SK-N-MC (cell line): ENCODE results near the gene FAM83E.

ENCODE experiments used
- DNase-seq: peaks from one replicate; pipeline ENCODE4 v3.0.0-alpha.2; 2011; ENCODE audit warnings: low read depth, low spot score
- H3K27ac ChIP-seq: fragments of 200-600 bp; sonication (generic); 2 replicates; pipeline ENCODE4 v1.5.1; 2016; ENCODE audit warnings: mixed run types
- H3K36me3 ChIP-seq: fragments of 200-600 bp; sonication (generic); 2 replicates; pipeline ENCODE4 v1.6.1; 2017; ENCODE audit warnings: antibody characterized with exemption, low read length, mixed read lengths; ENCODE audit not compliant: insufficient read depth
- H3K4me3 ChIP-seq: fragments of 200-600 bp; sonication (generic); 2 replicates; pipeline ENCODE4 v1.5.1; 2016
- H3K9ac ChIP-seq: fragments of 200-600 bp; sonication (generic); 2 replicates; pipeline ENCODE4 v1.8.0; 2017; ENCODE audit warnings: mixed run types, mixed read lengths; ENCODE audit not compliant: insufficient read length
- H3K9me3 ChIP-seq: fragments of 200-600 bp; sonication (generic); 2 replicates; pipeline ENCODE4 v1.6.1; 2017; ENCODE audit warnings: low read depth, mild to moderate bottlenecking, antibody characterized with exemption, low read length, moderate library complexity, mixed read lengths
- EZH2 ChIP-seq: fragments of 200-600 bp; sonication (generic); IDR thresholded peaks from one replicate; pipeline ENCODE4 v1.6.1; 2017; ENCODE audit warnings: antibody characterized with exemption
- FOXP2 ChIP-seq: optimal IDR thresholded peaks from 2 replicates; pipeline ENCODE3; 2011; ENCODE audit warnings: mild to moderate bottlenecking, moderate library complexity; ENCODE audit not compliant: insufficient read depth; ENCODE audit errors: extremely low read length, control extremely low read depth
- POLR2AphosphoS5 ChIP-seq: IDR thresholded peaks from 2 replicates; pipeline ENCODE4 v1.6.1; 2012; ENCODE audit warnings: mild to moderate bottlenecking, low read depth, low read length, borderline replicate concordance

FAM83E gene

GRCh38 chr19:48618916-48619691, 4.2 kb upstream of the FAM83E start, which contains the start of the genes RPL18 and SPHK2:
Gene RPL18 (minus strand): TSS chr19:48619178. CDS start chr19:48619143, 35 bp downstream.
Gene SPHK2 (plus strand): TSS chr19:48619506. CDS start chr19:48620515, 1,009 bp downstream.
- no peaks in the 10 kb centered on the region for H3K9me3 ChIP-seq
- peak within 1 kb of the TSS; percentile 93 for H3K27ac ChIP-seq
- DNase-seq, result peak; percentile 98
- peaks cover 38% of the 10 kb centered on the region for H3K36me3 ChIP-seq
- no peak for TF ChIP-seq EZH2
- peak; percentile 98 for TF ChIP-seq POLR2AphosphoS5
- peak; percentile 97 for TF ChIP-seq FOXP2
- peak within 1 kb of the TSS; percentile 99 for H3K9ac ChIP-seq
- peak within 1 kb of the TSS; percentile 82 for H3K4me3 ChIP-seq

DNA sequence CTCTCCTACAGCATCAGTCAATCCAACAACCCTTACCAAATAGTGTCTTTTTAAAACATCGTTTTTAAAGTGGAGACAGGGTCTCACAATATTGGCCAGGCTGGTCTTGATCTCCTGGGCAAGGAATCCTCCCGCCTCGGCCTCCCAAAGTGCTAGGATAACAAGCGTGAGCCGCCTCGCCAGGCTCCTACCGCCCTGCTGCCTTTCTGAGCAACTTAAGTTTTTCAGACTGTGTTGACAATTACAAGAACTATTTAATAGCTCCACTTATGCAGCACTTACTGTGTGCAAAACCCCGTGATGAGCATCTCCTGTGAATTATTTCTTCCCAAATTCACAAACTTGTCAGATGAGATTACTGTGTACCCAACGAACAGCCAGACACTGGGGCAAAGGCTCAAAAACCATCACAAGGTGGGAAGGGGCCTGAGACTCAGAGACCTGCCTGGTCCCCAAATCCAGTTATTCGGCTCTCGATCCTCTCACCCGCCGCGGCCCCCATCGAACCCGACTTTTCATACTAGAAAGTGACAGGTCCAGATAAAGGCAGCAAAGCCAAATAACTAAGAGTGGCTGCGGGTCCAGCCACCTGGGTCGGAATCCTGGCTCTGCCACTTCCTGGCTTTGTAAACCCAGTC, 3.5 kb upstream of the FAM83E start:
- Histone ChIP-seq H3K9me3 (no peaks in the 10 kb centered on the region), H3K27ac (peak overlapping the region; percentile 93), H3K4me3 (peak overlapping the region; percentile 82), H3K9ac (peak overlapping the region; percentile 99), H3K36me3 (peaks cover 38% of the 10 kb centered on the region)
- no peak for TF ChIP-seq FOXP2
- TF ChIP-seq EZH2, result no peak
- TF ChIP-seq POLR2AphosphoS5, result no peak
- DNase-seq, result no peak

- H3K4me3 ChIP-seq, result peak overlapping the region; percentile 82
- peaks cover 38% of the 10 kb centered on the region for H3K36me3 ChIP-seq
- H3K9ac ChIP-seq, result peak overlapping the region; percentile 99
- DNase-seq, result no peak
- H3K27ac ChIP-seq, result peak overlapping the region; percentile 93
- peak; percentile 14; the same call in 1 of the 2 replicates for TF ChIP-seq POLR2AphosphoS5
- no peak for TF ChIP-seq EZH2
- H3K9me3 ChIP-seq, result no peaks in the 10 kb centered on the region
Observed at GRCh38 chr19:48617146-48617937, 2.5 kb upstream of the FAM83E start.

DNA sequence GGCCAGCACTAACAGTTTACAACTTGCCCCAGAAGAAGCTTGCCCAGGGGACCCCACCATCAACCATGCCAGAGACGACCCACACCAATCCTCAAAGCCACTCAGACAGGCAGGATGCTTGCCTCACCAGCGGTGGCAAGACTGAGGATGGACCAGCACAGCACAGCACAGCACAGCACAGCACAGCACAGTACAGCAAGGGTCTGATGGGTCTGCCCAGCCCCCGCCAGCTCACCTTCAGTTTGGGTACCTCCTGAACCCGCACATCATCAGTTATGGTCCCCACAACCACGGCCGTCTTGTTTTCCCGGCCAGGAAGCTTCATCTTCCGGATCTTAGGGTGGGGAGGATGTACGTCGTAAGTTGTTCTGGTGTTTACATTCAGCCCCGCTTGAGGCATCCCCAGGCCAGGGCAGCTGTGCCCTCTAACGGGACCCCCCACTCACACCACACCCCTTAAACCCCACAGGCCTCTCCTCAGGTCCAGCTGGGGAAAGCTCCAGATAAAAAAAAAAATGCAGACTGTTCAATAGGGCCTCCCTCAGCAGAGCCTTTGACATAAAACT, 1.7 kb upstream of the FAM83E start:
- TF ChIP-seq POLR2AphosphoS5, result no peak
- no peak for TF ChIP-seq FOXP2
- no peak for TF ChIP-seq EZH2
- DNase-seq, result no peak
- H3K36me3 ChIP-seq, result peaks cover 38% of the 10 kb centered on the region
- H3K4me3 ChIP-seq, result peak overlapping the region; percentile 82
- no peaks in the 10 kb centered on the region for H3K9me3 ChIP-seq
- peak overlapping the region; percentile 99 for H3K9ac ChIP-seq
- peak overlapping the region; percentile 93; the same call in 1 of the 2 replicates for H3K27ac ChIP-seq

DNA sequence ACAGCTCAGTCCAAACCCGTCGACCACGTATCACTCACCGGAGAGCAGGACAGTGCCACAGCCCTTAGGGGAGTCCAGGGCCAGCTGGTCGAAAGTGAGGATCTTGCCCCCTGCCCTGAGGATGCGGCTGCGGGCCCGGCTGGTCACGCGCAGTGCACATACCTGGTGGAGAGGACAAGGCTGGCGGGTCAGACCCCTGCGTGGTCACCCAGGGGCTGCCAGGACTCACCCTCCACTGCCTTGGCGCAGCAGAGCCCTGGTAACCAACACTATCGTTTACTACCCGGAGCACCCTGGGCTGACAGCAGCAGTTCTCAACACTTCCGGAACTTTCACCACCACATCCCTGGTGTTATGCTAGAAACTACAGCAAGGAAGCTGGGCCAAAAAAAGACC, 1.2 kb upstream of the FAM83E start:
- peaks cover 38% of the 10 kb centered on the region for H3K36me3 ChIP-seq

DNA sequence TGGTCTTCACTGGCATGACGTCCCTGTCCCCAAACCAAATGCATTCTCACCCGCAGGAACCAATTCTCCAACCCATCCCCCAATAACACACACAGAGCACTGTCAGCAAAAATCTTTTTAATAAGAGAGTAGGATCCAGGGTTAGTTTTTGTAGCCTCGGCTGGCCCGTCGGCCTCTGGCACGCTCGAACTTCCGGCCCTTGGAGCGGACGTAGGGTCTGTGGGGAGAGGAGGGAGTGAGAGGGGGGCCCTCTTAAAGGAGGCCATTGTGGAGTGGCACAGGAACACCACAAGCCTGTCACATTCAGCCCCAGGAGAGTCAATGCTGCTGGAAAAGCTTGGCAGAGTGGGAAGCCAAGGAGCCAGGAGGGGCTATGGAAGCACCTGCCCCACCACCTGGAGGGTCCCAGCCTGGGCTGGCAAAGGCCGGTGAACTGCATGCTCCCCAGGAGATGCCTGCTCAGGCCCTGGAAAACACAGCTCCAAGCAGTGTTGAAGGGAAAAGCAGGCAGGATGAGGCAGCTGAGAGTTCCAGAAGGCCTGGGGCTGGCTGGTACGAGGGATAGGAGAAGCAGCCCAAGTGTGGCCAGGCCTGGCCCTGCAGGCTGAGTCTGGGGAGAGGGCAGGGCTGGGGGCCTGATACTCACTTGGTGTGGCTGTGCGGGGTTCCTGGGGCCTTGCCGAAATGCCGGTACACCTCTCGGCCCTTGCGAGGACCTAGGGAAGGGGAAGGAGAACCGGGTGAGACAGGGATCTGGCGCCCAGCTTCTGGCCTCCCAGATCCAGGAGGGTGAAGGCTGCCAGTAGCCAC, 560 bp upstream of the FAM83E start:
- peak overlapping the region; percentile 2; the same call in 1 of the 2 replicates for H3K27ac ChIP-seq

More for the DNA sequence above, 1.2 kb upstream of the FAM83E start:
- no peak overlapping the region for H3K4me3 ChIP-seq
- H3K9ac ChIP-seq, result no peak overlapping the region
- H3K9me3 ChIP-seq, result no peaks in the 10 kb centered on the region
- no peak for DNase-seq
- no peak overlapping the region for H3K27ac ChIP-seq
- TF ChIP-seq EZH2, result no peak
- TF ChIP-seq FOXP2, result no peak
- no peak for TF ChIP-seq POLR2AphosphoS5

DNA sequence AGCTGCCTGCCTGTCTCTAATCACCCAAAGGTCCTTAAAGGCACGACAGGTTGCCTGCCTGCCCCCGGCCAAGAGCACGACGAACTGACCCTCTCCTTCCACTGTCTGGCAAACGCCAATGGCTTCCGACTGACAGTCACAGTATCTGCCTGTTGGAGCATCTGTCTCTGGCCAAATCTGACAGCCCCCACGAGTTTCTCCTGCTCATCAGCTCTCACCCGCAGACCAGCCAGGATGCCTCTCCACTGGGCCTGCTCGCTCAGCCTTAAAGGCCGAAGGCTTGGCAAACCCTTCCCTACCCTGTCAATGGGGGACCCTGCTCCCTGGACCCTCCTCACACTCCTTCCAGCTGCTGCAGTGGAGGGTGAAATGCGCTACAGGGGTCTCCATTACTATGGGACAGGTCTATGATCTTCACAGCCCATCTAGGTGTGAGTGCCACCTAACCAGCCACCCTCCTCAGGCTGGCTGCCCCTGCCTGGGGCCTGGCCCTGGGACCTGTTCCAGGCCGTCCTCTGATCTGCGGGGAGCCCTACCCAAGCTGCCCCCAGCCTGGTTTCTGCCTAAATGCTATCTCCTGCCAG, 932 bp downstream of the FAM83E start:
- H3K9ac ChIP-seq, result no peak overlapping the region
- no peaks in the 10 kb centered on the region for H3K9me3 ChIP-seq
- H3K4me3 ChIP-seq, result no peak overlapping the region
- 0 out of 2 replicates have a peak overlapping the region, but pooled peaks have one; percentile 36 for H3K27ac ChIP-seq
- no peak for DNase-seq
- TF ChIP-seq FOXP2 (no peak), POLR2AphosphoS5 (peak; percentile 50)
- peaks cover 38% of the 10 kb centered on the region for H3K36me3 ChIP-seq

More for the DNA sequence above, 560 bp upstream of the FAM83E start:
- Histone ChIP-seq H3K9ac (no peak overlapping the region), H3K9me3 (no peaks in the 10 kb centered on the region), H3K4me3 (no peak overlapping the region), H3K36me3 (peaks cover 38% of the 10 kb centered on the region)
- TF ChIP-seq POLR2AphosphoS5, result no peak
- TF ChIP-seq FOXP2, result no peak
- no peak for TF ChIP-seq EZH2
- no peak for DNase-seq
